Measurements from ENCODE around the gene NAPG.
A peak's percentile ranks its signal among the peaks of the same experiment; 100 is the strongest.

Gene NAPG

DNA sequence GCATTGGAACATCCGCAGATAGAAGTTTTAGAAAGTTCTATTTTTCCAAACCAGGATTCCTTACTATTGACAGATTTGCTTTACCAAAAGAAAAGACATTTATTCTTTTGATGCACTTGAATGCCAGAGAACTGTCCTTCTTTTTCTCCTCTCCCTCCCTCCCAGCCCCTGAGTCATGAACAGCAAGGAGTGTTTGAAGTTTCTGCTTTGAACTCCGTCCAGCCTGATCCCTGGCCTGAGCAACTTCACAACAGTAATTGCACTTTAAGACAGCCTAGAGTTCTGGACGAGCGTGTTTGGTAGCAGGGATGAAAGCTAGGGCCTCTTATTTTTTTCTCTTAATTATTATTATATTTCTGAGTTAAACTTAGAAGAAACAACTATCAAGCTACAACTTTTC lies 37.8 kb upstream of the NAPG start:
- H3K27me3 Mint-ChIP-seq (ENCODE audit: low read depth): no peaks in the 10 kb centered on the region
- H3K4me1 Mint-ChIP-seq: peaks cover 9% of the 10 kb centered on the region
- no peak for TF ChIP-seq CTCF (IDR thresholded peaks at IDR 0.05; ENCODE audit: unreplicated experiment in 3 of 3)
- H3K9me3 Mint-ChIP-seq: no peaks in the 10 kb centered on the region
- H3K4me3 Mint-ChIP-seq: no peak overlapping the region
- peak overlapping the region in 2 of 3 experiments; percentile 26 to 44 for H3K27ac Mint-ChIP-seq
- peaks cover 37% of the 10 kb centered on the region for H3K36me3 Mint-ChIP-seq (ENCODE audit: low read depth)

DNA sequence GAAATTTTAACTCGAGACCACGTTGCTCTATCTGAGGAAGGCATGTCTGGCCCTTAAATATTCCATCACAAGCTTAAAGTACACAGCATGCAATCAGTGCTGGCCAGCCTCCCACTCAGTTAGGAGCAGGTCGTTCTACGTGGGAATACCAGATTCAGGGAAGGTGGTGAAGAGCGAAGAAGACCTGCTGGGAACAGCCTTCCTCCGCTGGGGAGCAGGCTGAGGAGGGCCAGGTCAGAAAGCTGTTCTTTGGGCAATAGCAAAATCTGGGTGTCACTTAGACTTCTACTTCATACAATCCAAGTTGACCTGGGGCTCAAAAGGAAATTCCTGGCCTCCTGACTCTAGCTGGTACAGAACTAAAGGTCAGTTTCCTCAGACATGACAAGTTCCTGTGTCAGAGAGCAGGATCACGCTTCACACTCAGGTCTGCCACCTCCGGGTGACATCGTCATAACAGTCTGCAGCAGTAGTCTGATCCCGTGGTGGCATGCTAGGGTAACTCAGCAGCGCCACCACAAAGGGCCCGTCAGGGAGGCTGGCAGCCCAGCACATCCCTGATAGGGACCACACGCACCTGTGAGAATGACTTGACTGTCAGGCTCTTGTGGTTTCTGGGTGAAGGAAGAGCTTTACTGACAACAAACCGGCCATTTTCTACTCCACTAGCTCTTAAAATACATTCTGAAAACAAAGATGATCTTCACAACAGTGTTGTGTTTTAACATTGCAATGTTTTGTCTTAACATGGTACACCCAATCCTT lies 35.2 kb upstream of the NAPG start:
- no peak overlapping the region for H3K4me3 Mint-ChIP-seq

GRCh38 chr18:10495936-10496335 lies 29.9 kb upstream of the NAPG start:
- Mint-ChIP-seq H3K27ac (no peak overlapping the region), H3K36me3 (ENCODE audit: low read depth) (no peaks in the 10 kb centered on the region), H3K4me3 (no peak overlapping the region), H3K27me3 (ENCODE audit: low read depth) (no peaks in the 10 kb centered on the region), H3K4me1 (peaks cover 15% of the 10 kb centered on the region), H3K9me3 (no peaks in the 10 kb centered on the region)
- no peak for TF ChIP-seq CTCF (IDR thresholded peaks at IDR 0.05; ENCODE audit: unreplicated experiment in 3 of 3)

More for the DNA sequence above, 35.2 kb upstream of the NAPG start:
- no peaks in the 10 kb centered on the region for H3K27me3 Mint-ChIP-seq (ENCODE audit: low read depth)
- H3K36me3 Mint-ChIP-seq (ENCODE audit: low read depth): peaks cover 29% of the 10 kb centered on the region
- no peak for TF ChIP-seq CTCF (IDR thresholded peaks at IDR 0.05; ENCODE audit: unreplicated experiment in 3 of 3)
- peaks cover 21% of the 10 kb centered on the region for H3K4me1 Mint-ChIP-seq
- peak overlapping the region in 1 of 3 experiments; percentile 6 for H3K27ac Mint-ChIP-seq
- H3K9me3 Mint-ChIP-seq: no peaks in the 10 kb centered on the region

DNA sequence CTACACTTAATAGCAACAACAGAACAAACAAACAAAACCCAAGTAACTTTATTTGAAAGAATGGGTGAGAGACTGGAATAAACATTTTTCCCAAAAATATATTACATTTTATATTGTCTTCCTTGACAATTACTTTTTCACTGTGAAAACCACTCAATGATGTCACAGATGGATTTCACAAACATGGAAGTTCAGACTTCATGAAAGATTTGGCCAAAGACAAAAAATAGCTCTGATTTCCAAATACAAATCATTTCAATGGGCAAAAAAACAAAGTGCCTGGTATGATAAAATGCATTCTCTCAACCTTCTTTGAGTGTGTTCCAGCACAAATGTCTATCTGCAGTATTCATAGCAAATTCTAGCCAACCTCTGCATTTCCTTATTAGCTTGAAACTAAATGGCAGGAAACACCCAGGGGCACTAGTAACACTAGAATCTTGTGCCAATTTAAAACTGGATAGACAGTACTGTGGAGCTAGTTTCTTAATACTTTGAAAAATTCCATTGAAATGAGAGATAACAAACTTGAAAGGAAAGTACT lies 28.5 kb upstream of the NAPG start:
- no peaks in the 10 kb centered on the region for H3K36me3 Mint-ChIP-seq (ENCODE audit: low read depth)
- H3K27ac Mint-ChIP-seq: no peak overlapping the region
- H3K9me3 Mint-ChIP-seq: peaks cover 3% of the 10 kb centered on the region
- no peak for TF ChIP-seq CTCF (IDR thresholded peaks at IDR 0.05; ENCODE audit: unreplicated experiment in 3 of 3)
- no peak overlapping the region for H3K4me3 Mint-ChIP-seq
- H3K4me1 Mint-ChIP-seq: peaks cover 15% of the 10 kb centered on the region
- H3K27me3 Mint-ChIP-seq (ENCODE audit: low read depth): no peaks in the 10 kb centered on the region

GRCh38 chr18:10499230-10499629 lies 26.6 kb upstream of the NAPG start:
- no peaks in the 10 kb centered on the region for H3K4me1 Mint-ChIP-seq
- TF ChIP-seq CTCF (IDR thresholded peaks at IDR 0.05; ENCODE audit: unreplicated experiment in 3 of 3): no peak
- peaks cover 8% of the 10 kb centered on the region for H3K9me3 Mint-ChIP-seq
- no peak overlapping the region for H3K27ac Mint-ChIP-seq
- no peaks in the 10 kb centered on the region for H3K36me3 Mint-ChIP-seq (ENCODE audit: low read depth)
- H3K27me3 Mint-ChIP-seq (ENCODE audit: low read depth): no peaks in the 10 kb centered on the region
- H3K4me3 Mint-ChIP-seq: no peak overlapping the region

- H3K4me3 Mint-ChIP-seq: no peak overlapping the region
- TF ChIP-seq CTCF (IDR thresholded peaks at IDR 0.05; ENCODE audit: unreplicated experiment in 3 of 3): no peak
- H3K4me1 Mint-ChIP-seq: no peaks in the 10 kb centered on the region
- H3K27ac Mint-ChIP-seq: no peak overlapping the region
- peaks cover 5% of the 10 kb centered on the region for H3K36me3 Mint-ChIP-seq (ENCODE audit: low read depth)
- no peaks in the 10 kb centered on the region for H3K27me3 Mint-ChIP-seq (ENCODE audit: low read depth)
- peaks cover 13% of the 10 kb centered on the region for H3K9me3 Mint-ChIP-seq
Observed at GRCh38 chr18:10500038-10500437, 25.8 kb upstream of the NAPG start.
